Activated naive CD8-positive, alpha-beta T cell treated with anti-CD3 and anti-CD28 coated beads, Interleukin-2, amount 10 ng/mL, durations not matched to agents 7 days and 5 days (primary cell): ENCODE measurements around the gene TUBB3. TPM values are rescaled to one million over a fixed set of nuclear protein-coding genes. Genes with fewer than 3 reads are reported as not detected.
"Not testable (repeated sequence)": the region's sequence is repeated elsewhere in the genome, so short reads cannot be mapped to it uniquely, and the experiment has no call there.

Experiments used
- ATAC-seq: fragments of 150-1000 bp; cut with Tn5 transposase; one replicate; pipeline ENCODE4 v1.10.0; 2021; ENCODE audit warnings: low read depth, moderate library complexity
- POLR2A ChIA-PET: fragments of 350-600 bp; sonication (Branson Sonifier 250); formaldehyde crosslinking; loops from one replicate; lab custom pipeline; 2021; ENCODE audit warnings: antibody characterized with exemption; lab: Charles Lee
- DNase-seq: peaks from one replicate; pipeline ENCODE4 v3.0.0; 2021
- H3K27ac Mint-ChIP-seq: one replicate; pipeline ENCODE4 v1.8.0; 2022; ENCODE audit warnings: mild to moderate bottlenecking, mixed read lengths
- H3K27me3 Mint-ChIP-seq: one replicate; pipeline ENCODE4 v1.8.0; 2022; ENCODE audit warnings: mild to moderate bottlenecking, moderate library complexity, mixed read lengths
- H3K36me3 Mint-ChIP-seq: one replicate; pipeline ENCODE4 v1.8.0; 2021; ENCODE audit warnings: mild to moderate bottlenecking, mixed read lengths
- H3K4me1 Mint-ChIP-seq: one replicate; pipeline ENCODE4 v1.8.0; 2021; ENCODE audit warnings: mixed read lengths
- H3K4me3 Mint-ChIP-seq: one replicate; pipeline ENCODE4 v1.8.0; 2022; ENCODE audit warnings: mild to moderate bottlenecking, moderate library complexity, mixed read lengths
- H3K9me3 Mint-ChIP-seq: one replicate; pipeline ENCODE4 v1.8.0; 2021; ENCODE audit warnings: mixed read lengths
- total RNA-seq, 2 experiments: library from RNA; stranded (reverse); gene quantifications; one replicate each; pipeline ENCODE4 v1.2.3, GENCODE V29; 2021

The TUBB3 gene
- total RNA-seq, 2 experiments from 2014 or later, result 0.31 to 0.86 TPM

GRCh38 chr16:89961920-89962319 lies 38.8 kb downstream of the TUBB3 start:
- Mint-ChIP-seq H3K9me3 (no peaks in the 10 kb centered on the region), H3K27me3 (no peaks in the 10 kb centered on the region), H3K4me3 (no peak overlapping the region), H3K4me1 (no peaks in the 10 kb centered on the region), H3K27ac (no peak overlapping the region), H3K36me3 (peaks cover 2% of the 10 kb centered on the region)
- POLR2A ChIA-PET, result no interaction called here
- DNase-seq (no peak), ATAC-seq (no peak)

- DNase-seq (no peak), ATAC-seq (no peak)
- Mint-ChIP-seq H3K9me3 (no peaks in the 10 kb centered on the region), H3K27ac (no peak overlapping the region), H3K4me1 (peaks cover 3% of the 10 kb centered on the region), H3K36me3 (peaks cover 2% of the 10 kb centered on the region), H3K4me3 (no peak overlapping the region), H3K27me3 (no peaks in the 10 kb centered on the region)
- POLR2A ChIA-PET, result no interaction called here
Measured at GRCh38 chr16:89962754-89963498, 39.8 kb downstream of the TUBB3 start.

GRCh38 chr16:89964201-89964600 lies 41.1 kb downstream of the TUBB3 start:
- Mint-ChIP-seq H3K36me3 (no peaks in the 10 kb centered on the region), H3K27ac (no peak overlapping the region), H3K27me3 (no peaks in the 10 kb centered on the region), H3K4me1 (peaks cover 3% of the 10 kb centered on the region), H3K4me3 (no peak overlapping the region), H3K9me3 (no peaks in the 10 kb centered on the region)
- DNase-seq, result no peak
- POLR2A ChIA-PET, result no interaction called here
- ATAC-seq, result no peak

GRCh38 chr16:89965447-89966225 lies 42.5 kb downstream of the TUBB3 start:
- Mint-ChIP-seq H3K4me1 (peaks cover 6% of the 10 kb centered on the region), H3K4me3 (no peak overlapping the region), H3K36me3 (peaks cover 8% of the 10 kb centered on the region), H3K27me3 (no peaks in the 10 kb centered on the region), H3K9me3 (peaks cover 2% of the 10 kb centered on the region), H3K27ac (no peak overlapping the region)
- POLR2A ChIA-PET, result interaction anchor here (0.6 kb wide), 1 partner anchor 373 kb away, joined by 3 read pairs; no protein-coding TSS in a partner anchor
- ATAC-seq (no peak), DNase-seq (no peak)

- peaks cover 5% of the 10 kb centered on the region for H3K9me3 Mint-ChIP-seq
- H3K27ac Mint-ChIP-seq, result no peak overlapping the region
- peaks cover 9% of the 10 kb centered on the region for H3K4me1 Mint-ChIP-seq
- no peaks in the 10 kb centered on the region for H3K27me3 Mint-ChIP-seq
- POLR2A ChIA-PET, result no interaction called here
- ATAC-seq (no peak), DNase-seq (no peak)
- H3K36me3 Mint-ChIP-seq, result peaks cover 10% of the 10 kb centered on the region
- H3K4me3 Mint-ChIP-seq, result no peak overlapping the region
Measured at GRCh38 chr16:89966756-89967155, 43.6 kb downstream of the TUBB3 start.

GRCh38 chr16:89967436-89967835 lies 44.3 kb downstream of the TUBB3 start:
- H3K27me3 Mint-ChIP-seq, POLR2A ChIA-PET, H3K27ac Mint-ChIP-seq, DNase-seq, H3K4me3 Mint-ChIP-seq, H3K4me1 Mint-ChIP-seq, ATAC-seq, H3K9me3 Mint-ChIP-seq: not testable (repeated sequence)
- H3K36me3 Mint-ChIP-seq, result peaks cover 10% of the 10 kb centered on the region

GRCh38 chr16:89968074-89968473 lies 44.9 kb downstream of the TUBB3 start:
- H3K9me3 Mint-ChIP-seq, H3K4me1 Mint-ChIP-seq: not testable (repeated sequence)

GRCh38 chr16:89969741-89970410 lies 46.7 kb downstream of the TUBB3 start:
- DNase-seq (no peak), ATAC-seq (no peak)
- peaks cover 15% of the 10 kb centered on the region for H3K36me3 Mint-ChIP-seq
- POLR2A ChIA-PET, result interaction anchor here (1.0 kb wide), 1 partner anchor 96 kb away, joined by 6 read pairs; the partner anchor contains the start of gene TCF25
- H3K4me1 Mint-ChIP-seq, result peaks cover 19% of the 10 kb centered on the region
- H3K9me3 Mint-ChIP-seq, result peaks cover 5% of the 10 kb centered on the region
- H3K4me3 Mint-ChIP-seq, result no peak overlapping the region
- H3K27ac Mint-ChIP-seq, result no peak overlapping the region
- H3K27me3 Mint-ChIP-seq, result no peaks in the 10 kb centered on the region

More at GRCh38 chr16:89968074-89968473, 44.9 kb downstream of the TUBB3 start:
- DNase-seq, H3K4me3 Mint-ChIP-seq, H3K27me3 Mint-ChIP-seq, ATAC-seq, POLR2A ChIA-PET, H3K27ac Mint-ChIP-seq: not testable (repeated sequence)
- H3K36me3 Mint-ChIP-seq, result peaks cover 10% of the 10 kb centered on the region

DNA sequence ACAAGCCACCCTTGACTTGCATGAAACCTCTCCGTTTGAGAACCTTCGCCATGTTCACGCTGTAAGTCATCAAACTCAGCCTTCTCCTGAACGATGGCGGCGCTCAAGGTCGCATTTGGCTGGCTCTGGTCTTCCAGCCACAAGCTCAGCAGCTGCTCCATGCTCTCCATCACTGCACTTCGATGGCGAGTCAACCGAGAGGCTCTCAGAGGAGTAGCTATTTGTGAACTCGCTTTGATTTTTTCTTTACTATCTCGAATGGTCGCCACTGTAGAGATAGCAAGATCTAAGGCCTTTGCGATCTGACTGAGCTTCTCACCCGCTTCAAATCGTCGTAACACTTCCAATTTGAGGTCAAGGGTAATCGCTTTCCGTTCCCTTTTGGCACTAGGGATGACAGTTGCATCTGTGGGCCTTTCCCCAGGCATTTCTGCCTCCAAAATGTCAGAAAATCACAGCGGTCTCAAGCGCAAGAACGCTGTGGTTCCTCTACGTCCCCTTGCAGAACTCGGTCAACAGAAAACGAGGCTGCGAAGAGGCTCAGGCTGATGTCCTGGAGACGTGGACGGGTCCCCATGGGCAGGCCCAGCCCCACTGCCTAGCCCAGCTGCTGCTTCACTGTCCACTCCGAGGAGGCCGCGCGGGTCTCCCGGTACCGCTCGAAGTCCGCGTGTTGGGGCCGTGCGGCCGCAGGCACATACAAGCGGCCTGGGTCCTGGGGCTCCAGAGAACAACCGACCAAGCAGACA lies 48.5 kb downstream of the TUBB3 start:
- Mint-ChIP-seq H3K36me3 (peaks cover 15% of the 10 kb centered on the region), H3K4me3 (peak overlapping the region; percentile 99), H3K27me3 (no peaks in the 10 kb centered on the region), H3K9me3 (peaks cover 5% of the 10 kb centered on the region), H3K27ac (peak overlapping the region; percentile 97), H3K4me1 (peaks cover 21% of the 10 kb centered on the region)
- DNase-seq (no peak), ATAC-seq (peak; percentile 6)
- POLR2A ChIA-PET, result interaction anchor here (0.6 to 2.1 kb wide), 3 partner anchors 52 to 186 kb away, joined by 3 to 10 read pairs (median 4); partner anchors contain the start of genes MC1R and TCF25

- peak overlapping the region; percentile 99 for H3K4me3 Mint-ChIP-seq
- H3K4me1 Mint-ChIP-seq, result peaks cover 21% of the 10 kb centered on the region
- peak overlapping the region; percentile 97 for H3K27ac Mint-ChIP-seq
- H3K36me3 Mint-ChIP-seq, result peaks cover 15% of the 10 kb centered on the region
- no peaks in the 10 kb centered on the region for H3K27me3 Mint-ChIP-seq
- ATAC-seq, result peak; percentile 97
- peaks cover 5% of the 10 kb centered on the region for H3K9me3 Mint-ChIP-seq
- peak; percentile 98 for DNase-seq
- POLR2A ChIA-PET, result interaction anchor here (0.7 to 2.1 kb wide), 7 partner anchors 23 to 755 kb away, joined by 3 to 10 read pairs (median 4); partner anchors contain the start of genes MC1R, TCF25 and ZNF778
Measured at GRCh38 chr16:89972244-89973234, 49.4 kb downstream of the TUBB3 start.

DNA sequence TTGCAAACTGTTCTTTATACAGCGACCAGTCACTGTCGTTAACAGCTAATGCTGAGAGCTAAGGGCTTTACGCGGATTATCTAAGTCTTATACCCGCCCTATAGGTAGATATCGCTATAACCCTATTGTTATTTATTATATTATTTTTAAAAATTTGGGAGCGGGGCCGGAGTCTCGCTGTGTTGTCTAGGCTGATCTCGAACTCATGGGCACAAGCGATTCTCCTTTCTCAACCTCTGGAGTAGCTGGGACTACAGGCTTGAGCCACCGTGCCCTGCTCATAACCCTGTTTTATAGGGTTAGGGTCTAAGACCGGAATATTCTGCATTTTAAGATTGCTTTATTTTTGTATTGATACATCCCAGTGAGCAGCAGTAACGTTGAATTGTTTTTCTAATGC lies 50.1 kb downstream of the TUBB3 start:
- peak overlapping the region; percentile 99 for H3K4me3 Mint-ChIP-seq
- H3K4me1 Mint-ChIP-seq, result peaks cover 18% of the 10 kb centered on the region
- peak overlapping the region; percentile 97 for H3K27ac Mint-ChIP-seq
- H3K27me3 Mint-ChIP-seq, result no peaks in the 10 kb centered on the region
- POLR2A ChIA-PET, result interaction anchor here (0.6 to 2.1 kb wide), 7 partner anchors 23 to 1543 kb away, joined by 3 to 10 read pairs (median 3); partner anchors contain the start of genes TCF25 and ZNF778
- H3K9me3 Mint-ChIP-seq, result peaks cover 5% of the 10 kb centered on the region
- DNase-seq (no peak), ATAC-seq (no peak)
- peaks cover 15% of the 10 kb centered on the region for H3K36me3 Mint-ChIP-seq
